HepG2 (cell line): ENCODE results near the gene C2orf80. TPM values are rescaled to one million over a fixed set of nuclear protein-coding genes. Genes with fewer than 3 reads are reported as not detected.

Source experiments
- AKNA ChIP-seq: sonication (generic); formaldehyde crosslinking; IDR thresholded peaks from 2 replicates; pipeline ENCODE4 v1.4.0; 2020; ENCODE audit warnings: missing genetic modification reagents, borderline replicate concordance
- BRD4 ChIP-seq: sonication (generic); formaldehyde crosslinking; IDR thresholded peaks from 2 replicates; pipeline ENCODE4 v1.4.0; 2020; ENCODE audit warnings: missing genetic modification reagents
- CENPX ChIP-seq: sonication (generic); formaldehyde crosslinking; IDR thresholded peaks from 2 replicates; pipeline ENCODE4 v1.9.0; 2021; ENCODE audit warnings: mild to moderate bottlenecking, missing genetic modification reagents, moderate library complexity
- DMAP1 ChIP-seq: IDR thresholded peaks from 2 replicates; pipeline ENCODE4 v1.6.1; 2016
- EED ChIP-seq: sonication (generic); formaldehyde crosslinking; IDR thresholded peaks from 2 replicates; pipeline ENCODE4 v1.5.0; 2020; ENCODE audit warnings: mild to moderate bottlenecking, missing genetic modification reagents
- ELK4 ChIP-seq: sonication (generic); formaldehyde crosslinking; IDR thresholded peaks from 2 replicates; pipeline ENCODE4 v1.9.0; 2021; ENCODE audit warnings: missing genetic modification reagents, borderline replicate concordance
- FOXO1 ChIP-seq: sonication (generic); formaldehyde crosslinking; IDR thresholded peaks from 2 replicates; pipeline ENCODE4 v1.4.0; 2020; ENCODE audit warnings: missing genetic modification reagents
- GFI1 ChIP-seq: sonication (generic); formaldehyde crosslinking; IDR thresholded peaks from 2 replicates; pipeline ENCODE4 v1.5.0; 2020; ENCODE audit warnings: missing genetic modification reagents, mild to moderate bottlenecking, borderline replicate concordance
- GPBP1L1 ChIP-seq: sonication (generic); formaldehyde crosslinking; IDR thresholded peaks from 2 replicates; pipeline ENCODE4 v1.5.0; 2020; ENCODE audit warnings: mild to moderate bottlenecking, missing genetic modification reagents
- HNRNPUL1 ChIP-seq: fragments of 200-400 bp; formaldehyde crosslinking; IDR thresholded peaks from 2 replicates; pipeline ENCODE4 v1.6.1; 2017; ENCODE audit warnings: low read depth, mild to moderate bottlenecking, low read length, moderate library complexity
- MXD4 ChIP-seq: IDR thresholded peaks from 2 replicates; pipeline ENCODE4 v1.6.1; 2016; ENCODE audit warnings: mild to moderate bottlenecking, missing biosample characterization, missing genetic modification reagents
- NAIF1 ChIP-seq: sonication (generic); formaldehyde crosslinking; IDR thresholded peaks from 2 replicates; pipeline ENCODE4 v1.5.0; 2020; ENCODE audit warnings: mild to moderate bottlenecking, missing genetic modification reagents, borderline replicate concordance
- SRSF9 ChIP-seq: fragments of 200-400 bp; formaldehyde crosslinking; IDR thresholded peaks from 2 replicates; pipeline ENCODE4 v1.6.1; 2018; ENCODE audit warnings: borderline replicate concordance, mild to moderate bottlenecking, low read depth, low read length; ENCODE audit not compliant: insufficient read depth, poor library complexity, severe bottlenecking
- YEATS2 ChIP-seq: sonication (generic); formaldehyde crosslinking; IDR thresholded peaks from 2 replicates; pipeline ENCODE4 v1.4.0; 2020; ENCODE audit warnings: missing genetic modification reagents, borderline replicate concordance
- ZBTB3 ChIP-seq: sonication (generic); formaldehyde crosslinking; IDR thresholded peaks from 2 replicates; pipeline ENCODE4 v1.4.0; 2020; ENCODE audit warnings: low read depth, mild to moderate bottlenecking, moderate library complexity, missing genetic modification reagents, borderline replicate concordance
- ZBTB7B ChIP-seq: sonication (generic); formaldehyde crosslinking; IDR thresholded peaks from 2 replicates; pipeline ENCODE4 v1.4.0; 2020; ENCODE audit warnings: missing genetic modification reagents
- ZNF12 ChIP-seq: sonication (generic); formaldehyde crosslinking; IDR thresholded peaks from 2 replicates; pipeline ENCODE4 v1.5.0; 2020; ENCODE audit warnings: missing genetic modification reagents
- ZNF234 ChIP-seq: sonication (generic); formaldehyde crosslinking; conservative IDR thresholded peaks from 2 replicates; pipeline ENCODE4 v1.5.1; 2020; ENCODE audit warnings: mild to moderate bottlenecking, missing genetic modification reagents
- ZNF430 ChIP-seq: sonication (generic); formaldehyde crosslinking; IDR thresholded peaks from 2 replicates; pipeline ENCODE4 v1.9.0; 2021; ENCODE audit warnings: mild to moderate bottlenecking, missing genetic modification reagents
- ZNF563 ChIP-seq: sonication (generic); formaldehyde crosslinking; IDR thresholded peaks from 2 replicates; pipeline ENCODE4 v1.8.0; 2022; ENCODE audit warnings: mild to moderate bottlenecking, moderate library complexity, missing genetic modification reagents
- ZNF577 ChIP-seq: sonication (generic); formaldehyde crosslinking; IDR thresholded peaks from 2 replicates; pipeline ENCODE4 v1.4.0; 2020; ENCODE audit warnings: mild to moderate bottlenecking, low read depth, missing genetic modification reagents, borderline replicate concordance
- ZNF746 ChIP-seq: sonication (generic); formaldehyde crosslinking; IDR thresholded peaks from 2 replicates; pipeline ENCODE4 v1.8.0; 2022; ENCODE audit warnings: mild to moderate bottlenecking, missing genetic modification reagents
- ZNF879 ChIP-seq: sonication (generic); formaldehyde crosslinking; IDR thresholded peaks from 2 replicates; pipeline ENCODE4 v1.8.1; 2023; ENCODE audit warnings: missing genetic modification reagents
- polyA plus RNA-seq, 8 experiments: library from polyadenylated mRNA; depleted of rRNA in 3 of 8; stranded (reverse) in 7 of 8; unstranded in 1 of 8; fragments of >200 nt; fragmentation: Illumina TruSeq in 4 of 8; extraction: Trizol in 4 of 8; gene quantifications; 2 replicates each; pipeline versions ENCODE4 v1.2.1 to v1.2.3, GENCODE V29; 2011 to 2016; ENCODE audit warnings: low read depth in 4 of 8, missing spikeins in 1 of 8, mixed read lengths in 1 of 8; ENCODE audit not compliant: insufficient read depth in 1 of 8
- total RNA-seq, 5 experiments: library from RNA; depleted of rRNA; stranded (reverse); fragments of >200 nt; fragmentation: Illumina TruSeq; extraction: Trizol; gene quantifications; 2 replicates each; pipeline ENCODE4 v1.2.3, GENCODE V29; 2016; ENCODE audit warnings: low read depth in 1 of 5

C2orf80 gene
- total and polyA plus RNA-seq, 2 of the 13 experiments (the other 11 are each of a cell fraction or from before 2014, with no cell fraction given) = not detected

GRCh38 chr2:208135794-208136715 lies 53.8 kb downstream of the C2orf80 start (continued):
- TF ChIP-seq ZNF12 (CRISPR knock-in tag) (0 out of 2 replicates have a peak, but pooled peaks have one; percentile 11), DMAP1 (CRISPR knock-in tag) (no peak), HNRNPUL1 (no peak), YEATS2 (CRISPR knock-in tag) (no peak), BRD4 (no peak), NAIF1 (CRISPR knock-in tag) (peak; percentile 31; the same call in 1 of the 2 replicates), MXD4 (CRISPR knock-in tag) (0 out of 2 replicates have a peak, but pooled peaks have one; percentile 37), FOXO1 (no peak), GPBP1L1 (CRISPR knock-in tag) (no peak), ZNF879 (no peak), ZBTB3 (CRISPR knock-in tag) (no peak), ZNF563 (no peak), ZNF746 (CRISPR knock-in tag) (0 out of 2 replicates have a peak, but pooled peaks have one; percentile 5), EED (CRISPR knock-in tag) (no peak), ZBTB7B (CRISPR knock-in tag) (no peak), SRSF9 (no peak), ELK4 (CRISPR knock-in tag) (no peak), GFI1 (CRISPR knock-in tag) (no peak), AKNA (CRISPR knock-in tag) (no peak), CENPX (CRISPR knock-in tag) (no peak), ZNF577 (CRISPR knock-in tag) (no peak), ZNF430 (CRISPR knock-in tag) (no peak; the same call in 1 of the 2 replicates), ZNF234 (no peak)
